Activated CD4-positive, alpha-beta T cell treated with anti-CD3 and anti-CD28 coated beads for 36 hours (primary cell): ENCODE data around the gene GRM4. TPM values are rescaled to one million over a fixed set of nuclear protein-coding genes. Genes with fewer than 3 reads are reported as not detected.
"Not testable (repeated sequence)": the region's sequence is repeated elsewhere in the genome, so short reads cannot be mapped to it uniquely, and the experiment has no call there.

Source experiments
- ATAC-seq: fragments of 200-7000 bp; cut with Tn5 transposase; one replicate; pipeline ENCODE4 v1.10.0; 2021; ENCODE audit warnings: mild to moderate bottlenecking, moderate library complexity
- CTCF ChIA-PET: fragments of 350-600 bp; sonication (Branson Sonifier 250); formaldehyde crosslinking; loops from one replicate; lab custom pipeline; 2021; ENCODE audit warnings: antibody characterized with exemption; lab: Charles Lee
- POLR2A ChIA-PET: fragments of 350-600 bp; sonication (Branson Sonifier 250); formaldehyde crosslinking; loops from one replicate; lab custom pipeline; 2021; ENCODE audit warnings: antibody characterized with exemption, inconsistent platforms; lab: Charles Lee
- DNase-seq: peaks from one replicate; pipeline ENCODE4 v3.0.0-alpha.2; 2020
- H3K27ac Mint-ChIP-seq: one replicate; pipeline ENCODE4 v1.8.0; 2021; ENCODE audit warnings: mixed read lengths
- H3K27me3 Mint-ChIP-seq: one replicate; pipeline ENCODE4 v1.8.0; 2021; ENCODE audit warnings: mixed read lengths
- H3K36me3 Mint-ChIP-seq: one replicate; pipeline ENCODE4 v1.8.0; 2021; ENCODE audit warnings: low read depth, mixed read lengths
- H3K4me1 Mint-ChIP-seq: one replicate; pipeline ENCODE4 v1.8.0; 2021; ENCODE audit warnings: mixed read lengths
- H3K4me3 Mint-ChIP-seq: one replicate; pipeline ENCODE4 v1.8.0; 2021; ENCODE audit warnings: mild to moderate bottlenecking, moderate library complexity, mixed read lengths
- H3K9me3 Mint-ChIP-seq: one replicate; pipeline ENCODE4 v1.8.0; 2021; ENCODE audit warnings: low read depth, mixed read lengths
- intact Hi-C, 2 experiments: fragments of 100-400 bp; cut with DNase I in 1 of 2; cut with micrococcal nuclease in 1 of 2; formaldehyde crosslinking; loops; one replicate each; pipeline versions ENCODE4 v1.14.2 to v1.15.1; 2022 to 2024; cut with DNase I, micrococcal nuclease
- total RNA-seq, 2 experiments: library from RNA; stranded (reverse); gene quantifications; one replicate each; pipeline ENCODE4 v1.2.3, GENCODE V29; 2021

The GRM4 gene
- total RNA-seq, 2 experiments from 2014 or later, result 0.11 TPM; not detected in 1

GRCh38 chr6:34047913-34048867 is 97.7 kb downstream of the GRM4 start:
- no peak overlapping the region for H3K27ac Mint-ChIP-seq
- no peaks in the 10 kb centered on the region for H3K27me3 Mint-ChIP-seq
- no peak overlapping the region for H3K4me3 Mint-ChIP-seq
- H3K36me3 Mint-ChIP-seq, result no peaks in the 10 kb centered on the region
- ATAC-seq, result no peak
- peaks cover 10% of the 10 kb centered on the region for H3K4me1 Mint-ChIP-seq
- POLR2A ChIA-PET, result no interaction called here
- intact Hi-C loops, result no loop called here
- no peak for DNase-seq
- CTCF ChIA-PET, result interaction anchor here (0.6 to 1.0 kb wide), 3 partner anchors 22 to 1621 kb away, joined by 3 to 4 read pairs (median 3); partner anchors contain the start of gene UQCC2
- no peaks in the 10 kb centered on the region for H3K9me3 Mint-ChIP-seq

DNA sequence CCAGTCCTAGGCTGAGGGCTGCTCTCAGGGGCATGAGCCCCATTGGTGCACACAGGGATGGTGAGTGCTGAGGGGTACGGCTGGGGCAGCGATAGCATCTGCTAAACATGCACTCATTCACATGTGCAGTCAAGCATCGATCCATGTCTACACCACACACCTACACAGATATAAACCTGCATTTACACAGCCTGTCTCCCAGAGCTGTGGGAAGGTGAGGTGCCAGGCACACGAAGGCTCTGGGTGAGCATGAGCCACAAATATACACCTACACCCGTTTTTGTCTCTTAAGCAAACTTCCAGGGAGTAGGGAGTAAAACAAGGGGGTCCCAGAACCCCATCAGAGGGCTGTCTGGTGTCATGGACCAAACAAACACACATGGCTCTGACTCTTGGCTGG is 99.3 kb downstream of the GRM4 start:
- CTCF ChIA-PET, result no interaction called here
- POLR2A ChIA-PET, result interaction anchor here (0.6 kb wide), 1 partner anchor 331 kb away, joined by 7 read pairs; no protein-coding TSS in a partner anchor
- Mint-ChIP-seq H3K27ac (no peak overlapping the region), H3K27me3 (no peaks in the 10 kb centered on the region), H3K36me3 (no peaks in the 10 kb centered on the region), H3K4me1 (peaks cover 10% of the 10 kb centered on the region), H3K9me3 (no peaks in the 10 kb centered on the region), H3K4me3 (no peak overlapping the region)
- intact Hi-C loops, result no loop called here
- ATAC-seq, result no peak
- DNase-seq, result no peak

DNA sequence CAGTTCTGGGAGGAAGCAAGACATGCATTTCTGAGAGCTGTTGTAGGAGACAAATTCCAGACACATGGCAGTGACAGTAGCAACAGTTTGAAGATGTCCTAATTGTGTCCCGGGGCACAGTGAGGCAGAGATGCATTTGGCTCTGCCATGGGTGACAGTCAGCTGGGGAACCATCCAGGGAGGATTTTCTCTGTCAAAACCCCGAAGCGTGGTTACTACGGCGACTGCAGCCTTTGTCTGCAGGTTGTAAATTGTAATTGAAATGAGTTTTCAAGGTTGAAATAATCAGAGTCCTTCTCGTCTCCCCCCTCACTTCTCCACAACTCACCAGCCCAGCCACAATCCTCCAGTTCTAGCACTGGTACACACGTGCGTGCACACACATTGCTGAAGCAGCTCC is 100.1 kb downstream of the GRM4 start:
- ChIA-PET CTCF (interaction anchor here (0.7 to 1.1 kb wide), 2 partner anchors 53 to 302 kb away, joined by 3 read pairs; no protein-coding TSS in a partner anchor), POLR2A (no interaction called here)
- intact Hi-C loops, result no loop called here
- Mint-ChIP-seq H3K27me3 (no peaks in the 10 kb centered on the region), H3K4me3 (no peak overlapping the region), H3K27ac (no peak overlapping the region), H3K4me1 (peaks cover 10% of the 10 kb centered on the region), H3K36me3 (no peaks in the 10 kb centered on the region), H3K9me3 (no peaks in the 10 kb centered on the region)
- no peak for DNase-seq
- ATAC-seq, result no peak

GRCh38 chr6:34044945-34045595 is 100.8 kb downstream of the GRM4 start:
- H3K9me3 Mint-ChIP-seq, result no peaks in the 10 kb centered on the region
- DNase-seq (peak; percentile 26), ATAC-seq (peak; percentile 63)
- no peak overlapping the region for H3K27ac Mint-ChIP-seq
- H3K36me3 Mint-ChIP-seq, result no peaks in the 10 kb centered on the region
- no peak overlapping the region for H3K4me3 Mint-ChIP-seq
- POLR2A ChIA-PET, result no interaction called here
- intact Hi-C loops, result no loop called here
- H3K4me1 Mint-ChIP-seq, result peaks cover 10% of the 10 kb centered on the region
- no peaks in the 10 kb centered on the region for H3K27me3 Mint-ChIP-seq
- CTCF ChIA-PET, result interaction anchor here (1.1 kb wide), 1 partner anchor 301 kb away, joined by 3 read pairs; no protein-coding TSS in a partner anchor

DNA sequence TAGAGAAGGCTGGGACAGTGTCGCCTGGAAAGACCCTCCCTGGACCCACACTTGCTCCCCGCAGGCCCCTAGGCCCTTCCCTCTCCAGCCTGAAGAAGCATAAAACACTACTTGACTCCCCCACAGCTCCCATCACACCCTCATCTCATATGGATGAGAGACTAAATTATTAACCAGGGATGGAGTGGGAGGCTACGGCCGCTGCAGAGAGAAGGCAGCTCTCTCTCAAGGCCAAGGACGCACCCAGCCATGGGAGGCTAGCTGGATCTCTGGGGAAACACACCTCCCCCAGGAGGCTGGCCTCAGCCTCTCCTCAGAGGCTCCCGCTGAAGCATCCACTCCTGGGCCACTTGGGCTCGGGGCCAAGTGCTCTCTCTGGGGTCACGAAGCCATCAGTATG is 102.5 kb downstream of the GRM4 start:
- intact Hi-C loops, result no loop called here

DNA sequence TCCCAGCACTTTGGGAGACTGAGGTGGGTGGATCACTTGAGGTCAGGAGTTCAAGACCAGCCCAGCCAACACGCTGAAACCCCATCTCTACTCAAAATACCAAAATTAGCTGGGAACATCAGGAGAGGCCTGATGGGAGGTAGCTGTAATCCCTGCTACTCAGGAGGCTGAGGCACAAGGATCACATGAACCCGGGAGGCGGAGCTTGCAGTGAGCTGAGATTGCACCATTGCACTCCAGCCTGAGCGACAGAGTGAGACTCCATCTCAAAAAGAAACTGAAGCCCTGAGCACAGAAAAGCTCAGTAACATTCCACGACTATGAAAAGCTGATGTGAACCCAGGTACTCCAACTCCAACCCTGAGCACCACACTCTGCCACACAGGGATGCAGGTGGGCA is 103.9 kb downstream of the GRM4 start:
- H3K36me3 Mint-ChIP-seq, H3K27me3 Mint-ChIP-seq, POLR2A ChIA-PET, H3K27ac Mint-ChIP-seq, intact Hi-C loops, DNase-seq, H3K4me3 Mint-ChIP-seq, H3K9me3 Mint-ChIP-seq, H3K4me1 Mint-ChIP-seq, ATAC-seq: not testable (repeated sequence)
- CTCF ChIA-PET, result interaction anchor here (0.6 to 0.9 kb wide), 2 partner anchors 13 to 15 kb away, joined by 3 to 4 read pairs; no protein-coding TSS in a partner anchor

More for the DNA sequence above, 102.5 kb downstream of the GRM4 start:
- ATAC-seq (no peak), DNase-seq (no peak)
- peaks cover 10% of the 10 kb centered on the region for H3K4me1 Mint-ChIP-seq
- POLR2A ChIA-PET, result no interaction called here
- no peaks in the 10 kb centered on the region for H3K27me3 Mint-ChIP-seq
- H3K27ac Mint-ChIP-seq, result no peak overlapping the region
- no peaks in the 10 kb centered on the region for H3K9me3 Mint-ChIP-seq
- no peak overlapping the region for H3K4me3 Mint-ChIP-seq
- H3K36me3 Mint-ChIP-seq, result no peaks in the 10 kb centered on the region
- CTCF ChIA-PET, result no interaction called here

GRCh38 chr6:34041385-34041784 is 104.5 kb downstream of the GRM4 start:
- no peak for ATAC-seq

GRCh38 chr6:34039943-34040342 is 105.9 kb downstream of the GRM4 start:
- no peak for ATAC-seq
- no peak for DNase-seq
- POLR2A ChIA-PET, result no interaction called here
- Mint-ChIP-seq H3K27ac (no peak overlapping the region), H3K4me3 (no peak overlapping the region), H3K36me3 (no peaks in the 10 kb centered on the region), H3K9me3 (no peaks in the 10 kb centered on the region), H3K27me3 (no peaks in the 10 kb centered on the region), H3K4me1 (peaks cover 7% of the 10 kb centered on the region)
- CTCF ChIA-PET, result no interaction called here
- intact Hi-C loops, result no loop called here

More at GRCh38 chr6:34041385-34041784, 104.5 kb downstream of the GRM4 start:
- POLR2A ChIA-PET, result no interaction called here
- Mint-ChIP-seq H3K36me3 (no peaks in the 10 kb centered on the region), H3K27ac (no peak overlapping the region), H3K27me3 (no peaks in the 10 kb centered on the region), H3K4me3 (no peak overlapping the region), H3K9me3 (no peaks in the 10 kb centered on the region), H3K4me1 (peaks cover 10% of the 10 kb centered on the region)
- intact Hi-C loops, result no loop called here
- no peak for DNase-seq
- CTCF ChIA-PET, result interaction anchor here (0.6 to 0.9 kb wide), 2 partner anchors 14 kb away, joined by 3 to 4 read pairs; no protein-coding TSS in a partner anchor

DNA sequence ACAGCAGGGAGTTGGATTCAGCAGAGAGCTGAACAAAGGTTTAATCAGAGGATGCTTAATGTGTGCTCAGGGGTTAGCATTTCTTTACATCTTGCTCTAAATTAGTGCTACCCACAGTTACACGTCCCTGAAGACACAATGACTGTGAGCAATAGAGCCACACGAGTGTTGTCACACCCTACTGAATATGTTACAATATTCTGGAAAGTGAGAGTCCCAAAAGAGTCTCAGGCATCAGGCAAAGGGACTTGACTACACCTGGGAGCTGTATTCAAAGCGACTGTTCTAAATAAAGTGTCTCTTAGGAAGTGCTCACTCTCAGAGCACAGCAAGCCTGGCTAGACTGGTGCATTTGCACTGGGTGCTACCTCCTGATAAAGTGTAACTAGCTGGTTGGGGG is 108.7 kb downstream of the GRM4 start:
- Mint-ChIP-seq H3K27ac (no peak overlapping the region), H3K27me3 (no peaks in the 10 kb centered on the region), H3K9me3 (no peaks in the 10 kb centered on the region), H3K4me3 (no peak overlapping the region), H3K4me1 (no peaks in the 10 kb centered on the region), H3K36me3 (no peaks in the 10 kb centered on the region)
- ATAC-seq (no peak), DNase-seq (no peak)
- ChIA-PET CTCF (interaction anchor here (0.6 to 2.4 kb wide), 2 partner anchors 9 to 326 kb away, joined by 3 to 9 read pairs; partner anchors contain the start of gene UQCC2), POLR2A (no interaction called here)
- intact Hi-C loops, result no loop called here

GRCh38 chr6:34036357-34037069 is 109.4 kb downstream of the GRM4 start:
- Mint-ChIP-seq H3K36me3 (no peaks in the 10 kb centered on the region), H3K27ac (no peak overlapping the region), H3K27me3 (no peaks in the 10 kb centered on the region), H3K9me3 (no peaks in the 10 kb centered on the region), H3K4me1 (no peaks in the 10 kb centered on the region), H3K4me3 (no peak overlapping the region)
- intact Hi-C loops, result no loop called here
- CTCF ChIA-PET, result interaction anchor here (1.0 to 2.4 kb wide), 2 partner anchors 9 to 265 kb away, joined by 3 to 9 read pairs; no protein-coding TSS in a partner anchor
- ATAC-seq (no peak), DNase-seq (no peak)
- POLR2A ChIA-PET, result no interaction called here
